IMR-90 (cell line): ENCODE results near the gene LCE3C. TPM values are rescaled to one million over a fixed set of nuclear protein-coding genes. Genes with fewer than 3 reads are reported as not detected.

ENCODE experiments used
- ATAC-seq: fragments of 200-7000 bp; cut with Tn5 transposase; 2 replicates; pipeline ENCODE4 v1.9.1; 2020; ENCODE audit warnings: low read depth, mild to moderate bottlenecking, moderate library complexity
- BruUV-seq: library from RNA; stranded (reverse); fragments of 400-500 nt; replicated peaks from 2 replicates; lab custom pipeline; 2021; lab: Mats Ljungman, UMichigan
- CTCF ChIA-PET: fragments of 300-600 bp; formaldehyde crosslinking; extraction: SDS; loops from one replicate; lab custom pipeline; 2021; ENCODE audit warnings: antibody characterized with exemption; lab: Yijun Ruan, JAX
- POLR2A ChIA-PET: fragments of 300-600 bp; sonication (Branson Sonifier 250); formaldehyde crosslinking; loops from one replicate; lab custom pipeline; 2022; ENCODE audit warnings: antibody characterized with exemption; ENCODE audit not compliant: unreplicated experiment; lab: Charles Lee
- DNase-seq: peaks from one replicate; pipeline ENCODE4 v3.0.0; 2013
- H2AFZ ChIP-seq: replicated peaks from 2 replicates; pipeline ENCODE3; 2013; ENCODE audit warnings: low read length, mild to moderate bottlenecking; ENCODE audit not compliant: poor library complexity
- H2AK5ac ChIP-seq: 2 replicates; pipeline ENCODE4 v1.6.1; 2013; ENCODE audit warnings: low read depth, low read length, inconsistent platforms
- H2AK9ac ChIP-seq: replicated peaks from 2 replicates; pipeline ENCODE3; 2013; ENCODE audit warnings: mild to moderate bottlenecking, low read depth, low read length, moderate library complexity; ENCODE audit not compliant: poor library complexity
- H2BK120ac ChIP-seq: 2 replicates; pipeline ENCODE4 v1.6.1; 2013; ENCODE audit warnings: low read depth, low read length, inconsistent platforms
- H2BK15ac ChIP-seq: 3 replicates; pipeline ENCODE4 v1.6.1; 2013; ENCODE audit warnings: low read depth, low read length, inconsistent platforms
- H2BK20ac ChIP-seq: 2 replicates; pipeline ENCODE4 v1.6.1; 2013; ENCODE audit warnings: low read depth, mild to moderate bottlenecking, inconsistent platforms, low read length, moderate library complexity
- H2BK5ac ChIP-seq: 2 replicates; pipeline ENCODE4 v1.6.1; 2013; ENCODE audit warnings: mild to moderate bottlenecking, low read depth, low read length, inconsistent platforms; ENCODE audit not compliant: poor library complexity, severe bottlenecking
- H3K14ac ChIP-seq: replicated peaks from 2 replicates; pipeline ENCODE4 v1.6.1; 2013; ENCODE audit warnings: low read depth, low read length, inconsistent platforms
- H3K18ac ChIP-seq: 2 replicates; pipeline ENCODE4 v1.6.1; 2013; ENCODE audit warnings: low read depth, low read length, control low read depth
- H3K23ac ChIP-seq: 2 replicates; pipeline ENCODE4 v1.6.1; 2013; ENCODE audit warnings: low read depth, low read length, inconsistent platforms
- H3K27ac ChIP-seq: 2 replicates; pipeline ENCODE4 v1.5.1; 2013; ENCODE audit warnings: mild to moderate bottlenecking, control low read depth, low read length; ENCODE audit not compliant: insufficient read depth
- H3K27me3 ChIP-seq: 2 replicates; pipeline ENCODE4 v1.6.1; 2013; ENCODE audit warnings: low read length; ENCODE audit not compliant: control insufficient read depth, insufficient read depth
- H3K36me3 ChIP-seq: 2 replicates; pipeline ENCODE4 v1.6.1; 2013; ENCODE audit warnings: low read length, mixed read lengths; ENCODE audit not compliant: control insufficient read depth, insufficient read depth
- H3K4ac ChIP-seq: 2 replicates; pipeline ENCODE4 v1.6.1; 2013; ENCODE audit warnings: low read depth, low read length, inconsistent platforms
- H3K4me1 ChIP-seq: 2 replicates; pipeline ENCODE4 v1.6.1; 2013; ENCODE audit warnings: low read length, mixed read lengths; ENCODE audit not compliant: control insufficient read depth, insufficient read depth
- H3K4me2 ChIP-seq: 2 replicates; pipeline ENCODE4 v1.6.1; 2013; ENCODE audit warnings: low read depth, mild to moderate bottlenecking, control low read depth, low read length, moderate library complexity
- H3K4me3 ChIP-seq: 2 replicates; pipeline ENCODE4 v1.5.1; 2013; ENCODE audit warnings: low read depth, mild to moderate bottlenecking, control low read depth, low read length, moderate library complexity; ENCODE audit not compliant: insufficient read depth
- H3K56ac ChIP-seq: 2 replicates; pipeline ENCODE4 v1.6.1; 2013; ENCODE audit warnings: low read length, inconsistent platforms; ENCODE audit not compliant: insufficient read depth; ENCODE audit errors: extremely low read depth
- H3K79me1 ChIP-seq, 2 experiments: 2 replicates each; pipeline ENCODE4 v1.6.1; 2013; ENCODE audit warnings: low read length in 2 of 2, inconsistent platforms in 1 of 2, low read depth in 1 of 2
- H3K9ac ChIP-seq: 2 replicates; pipeline ENCODE4 v1.6.1; 2013; ENCODE audit warnings: low read depth, low read length, control low read depth
- H3K9me1 ChIP-seq: 2 replicates; pipeline ENCODE4 v1.6.1; 2013; ENCODE audit warnings: low read length, inconsistent platforms; ENCODE audit not compliant: insufficient read depth
- H3K9me3 ChIP-seq: 2 replicates; pipeline ENCODE4 v1.6.1; 2013; ENCODE audit warnings: low read length; ENCODE audit not compliant: control insufficient read depth, insufficient read depth
- H4K20me1 ChIP-seq: 2 replicates; pipeline ENCODE4 v1.6.1; 2013; ENCODE audit warnings: low read length, inconsistent platforms; ENCODE audit not compliant: insufficient read depth
- H4K5ac ChIP-seq: 2 replicates; pipeline ENCODE4 v1.6.1; 2013; ENCODE audit warnings: mild to moderate bottlenecking, low read depth, low read length, control low read depth
- H4K8ac ChIP-seq, 2 experiments: 2 replicates each; pipeline ENCODE4 v1.6.1; 2013; ENCODE audit warnings: low read depth in 2 of 2, low read length in 2 of 2, control low read depth in 1 of 2, inconsistent platforms in 1 of 2
- H4K91ac ChIP-seq: 2 replicates; pipeline ENCODE4 v1.6.1; 2013; ENCODE audit warnings: low read depth, low read length, inconsistent platforms; ENCODE audit not compliant: insufficient read depth
- BHLHE40 ChIP-seq: fragments of 150-350 bp; IDR thresholded peaks from 2 replicates; pipeline ENCODE4 v1.6.1; 2016; ENCODE audit warnings: mild to moderate bottlenecking, low read depth, low read length
- CEBPB ChIP-seq: IDR thresholded peaks from 2 replicates; pipeline ENCODE4 v1.6.1; 2012; ENCODE audit warnings: low read depth, low read length, improper control_type of control experiment
- CHD1 ChIP-seq: IDR thresholded peaks from 2 replicates; pipeline ENCODE4 v1.6.1; 2012; ENCODE audit warnings: low read depth, low read length, improper control_type of control experiment
- CTCF ChIP-seq: conservative IDR thresholded peaks from 2 replicates; pipeline ENCODE4 v1.5.1; 2012; ENCODE audit warnings: mild to moderate bottlenecking, low read depth, low read length, improper control_type of control experiment
- ELK1 ChIP-seq: fragments of 150-350 bp; IDR thresholded peaks from 2 replicates; pipeline ENCODE4 v1.6.1; 2016; ENCODE audit warnings: low read depth, mild to moderate bottlenecking, low read length, moderate library complexity, borderline replicate concordance
- FOS ChIP-seq: fragments of 150-350 bp; IDR thresholded peaks from 2 replicates; pipeline ENCODE4 v1.6.1; 2016; ENCODE audit warnings: low read depth, low read length
- MXI1 ChIP-seq: IDR thresholded peaks from 2 replicates; pipeline ENCODE4 v1.6.1; 2012; ENCODE audit warnings: low read depth, mild to moderate bottlenecking, low read length, moderate library complexity, borderline replicate concordance
- NFE2L2 ChIP-seq: fragments of 150-350 bp; IDR thresholded peaks from 2 replicates; pipeline ENCODE4 v1.6.1; 2016; ENCODE audit warnings: low read depth, mild to moderate bottlenecking, low read length
- POLR2A ChIP-seq: IDR thresholded peaks from 2 replicates; pipeline ENCODE4 v1.6.1; 2012; ENCODE audit warnings: mild to moderate bottlenecking, low read depth, low read length
- RAD21 ChIP-seq: IDR thresholded peaks from 2 replicates; pipeline ENCODE4 v1.6.1; 2012; ENCODE audit warnings: low read length, improper control_type of control experiment
- RCOR1 ChIP-seq: IDR thresholded peaks from 2 replicates; pipeline ENCODE4 v1.6.1; 2012; ENCODE audit warnings: mild to moderate bottlenecking, low read length, improper control_type of control experiment; ENCODE audit not compliant: insufficient replicate concordance
- RFX5 ChIP-seq: IDR thresholded peaks from 2 replicates; pipeline ENCODE4 v1.8.0; 2012; ENCODE audit warnings: low read depth, mild to moderate bottlenecking, low read length, moderate library complexity
- SMC3 ChIP-seq: fragments of 150-350 bp; IDR thresholded peaks from 2 replicates; pipeline ENCODE4 v1.6.1; 2016; ENCODE audit warnings: low read depth, mild to moderate bottlenecking, antibody characterized with exemption, low read length, moderate library complexity
- USF2 ChIP-seq: fragments of 150-350 bp; IDR thresholded peaks from 2 replicates; pipeline ENCODE4 v1.6.1; 2017; ENCODE audit warnings: mild to moderate bottlenecking, antibody characterized with exemption, low read length, low read depth
- WGBS, 2 experiments: methylation state at CpG; one replicate each; pipeline versions ENCODE4 v1.1.5 to v1.1.7; 2013; ENCODE audit warnings: missing lambda C conversion rate in 2 of 2; ENCODE audit not compliant: insufficient read length in 1 of 2; ENCODE audit errors: extremely low coverage in 2 of 2; 5-methylcytosine and 5-hydroxymethylcytosine counted together
- dilution Hi-C: fragments of 300-500 bp; cut with HindIII; formaldehyde crosslinking; loops from one replicate; pipeline ENCODE4 v1.14.3; 2018; ENCODE audit warnings: low sequenced_read_pairs; ENCODE audit not compliant: unreplicated experiment
- in situ Hi-C: fragments of 300-500 bp; cut with MboI; formaldehyde crosslinking; loops from 3 replicates; pipeline ENCODE4 v1.14.3; 2019; ENCODE audit warnings: low sequenced_read_pairs, inconsistent platforms, mixed read lengths
- intact Hi-C: fragments of 100-400 bp; cut with micrococcal nuclease; formaldehyde crosslinking; loops from 2 replicates; pipeline ENCODE4 v1.10.0; 2022
- polyA plus RNA-seq, 3 experiments: library from polyadenylated mRNA; depleted of rRNA; stranded (reverse); fragments of >200 nt; gene quantifications; 2 replicates each; pipeline ENCODE4 v1.2.3, GENCODE V29; 2012; ENCODE audit warnings: low replicate concordance in 1 of 3
- total RNA-seq: library from RNA; depleted of rRNA; stranded (reverse); fragments of >200 nt; gene quantifications from 2 replicates; pipeline ENCODE4 v1.2.3, GENCODE V29; 2012

LCE3C gene
- total and polyA plus RNA-seq, 2 of the 4 experiments (the other 2 are of a cell fraction) = not detected

GRCh38 chr1:152645146-152645545 lies 45.1 kb downstream of the LCE3C start:
- Histone ChIP-seq H3K79me1 (no peaks in the 10 kb centered on the region), H3K4me2 (no peak overlapping the region), H4K20me1 (no peaks in the 10 kb centered on the region), H4K91ac (no peak overlapping the region), H3K9ac (no peak overlapping the region), H2BK20ac (no peak overlapping the region), H3K56ac (no peak overlapping the region), H3K36me3 (no peaks in the 10 kb centered on the region), H3K4me1 (no peaks in the 10 kb centered on the region), H3K23ac (no peak overlapping the region), H3K27me3 (no peaks in the 10 kb centered on the region), H3K27ac (no peak overlapping the region), H3K9me1 (no peaks in the 10 kb centered on the region), H4K8ac (no peak overlapping the region), H2AFZ (no peak overlapping the region), H2BK15ac (no peak overlapping the region), H2AK9ac (no peak overlapping the region), H3K4ac (no peak overlapping the region), H3K9me3 (no peaks in the 10 kb centered on the region), H2BK5ac (no peak overlapping the region), H2BK120ac (no peak overlapping the region), H3K4me3 (no peak overlapping the region), H3K18ac (no peak overlapping the region), H4K5ac (no peak overlapping the region), H3K14ac (no peak overlapping the region), H2AK5ac (no peak overlapping the region)
- DNase-seq = no peak
- ATAC-seq = no peak
- no CpG with 5 or more reads among the region's 3 CpGs for WGBS, 2 experiments
- in situ Hi-C loops = no loop called here
- intact Hi-C loops = no loop called here
- BruUV-seq = no TSS peak
- ChIA-PET POLR2A (no interaction called here), CTCF (no interaction called here)
- dilution Hi-C loops = no loop called here
- TF ChIP-seq FOS (no peak), CTCF (no peak), MXI1 (no peak), RCOR1 (no peak), NFE2L2 (no peak), ELK1 (no peak), USF2 (no peak), BHLHE40 (no peak), POLR2A (no peak), SMC3 (no peak), CHD1 (no peak), RFX5 (no peak), CEBPB (no peak), RAD21 (no peak)
